HG03558 (cell line): ENCODE results near the gene PLCG1.

Experiments used
- ATAC-seq: cut with Tn5 transposase; IDR thresholded peaks from one replicate; pipeline ENCODE4 v1.9.1; 2021; ENCODE audit warnings: moderate number of reproducible peaks; ENCODE audit not compliant: unreplicated experiment; ENCODE audit errors: extremely low read depth

The PLCG1 gene

DNA sequence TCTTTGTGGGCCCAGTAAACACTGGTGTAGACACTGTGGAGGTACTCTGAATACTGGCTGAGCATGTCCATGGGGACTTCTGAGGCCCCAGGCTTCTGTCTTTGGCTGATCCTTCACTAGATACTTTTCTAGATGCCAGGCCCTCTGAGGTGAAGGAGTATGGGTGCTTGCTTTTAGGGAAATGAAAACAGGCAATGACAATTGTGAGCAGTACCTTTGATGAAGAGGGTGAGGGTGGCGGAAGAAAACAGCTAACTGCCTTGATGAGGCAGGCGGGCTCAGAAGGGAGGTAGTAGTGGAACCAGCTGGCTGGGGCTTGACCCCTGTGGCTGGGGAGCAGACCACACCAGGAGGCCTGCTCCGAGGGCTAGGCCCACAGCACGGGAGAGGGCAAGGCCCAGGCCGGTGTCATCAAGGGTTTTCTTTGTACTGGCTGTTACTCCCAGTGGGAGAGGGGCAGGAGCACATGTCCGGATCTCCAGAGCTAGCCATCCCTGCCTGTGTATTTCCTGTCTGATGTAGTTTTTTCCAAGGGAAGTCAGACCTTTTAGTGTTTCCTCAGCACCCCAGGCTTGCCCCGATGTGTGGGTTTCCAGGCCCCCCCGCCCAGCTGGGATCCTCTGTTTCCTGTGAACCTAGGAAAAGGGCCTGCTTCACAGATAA lies 3.9 kb downstream of the PLCG1 start:
- ATAC-seq = no peak

DNA sequence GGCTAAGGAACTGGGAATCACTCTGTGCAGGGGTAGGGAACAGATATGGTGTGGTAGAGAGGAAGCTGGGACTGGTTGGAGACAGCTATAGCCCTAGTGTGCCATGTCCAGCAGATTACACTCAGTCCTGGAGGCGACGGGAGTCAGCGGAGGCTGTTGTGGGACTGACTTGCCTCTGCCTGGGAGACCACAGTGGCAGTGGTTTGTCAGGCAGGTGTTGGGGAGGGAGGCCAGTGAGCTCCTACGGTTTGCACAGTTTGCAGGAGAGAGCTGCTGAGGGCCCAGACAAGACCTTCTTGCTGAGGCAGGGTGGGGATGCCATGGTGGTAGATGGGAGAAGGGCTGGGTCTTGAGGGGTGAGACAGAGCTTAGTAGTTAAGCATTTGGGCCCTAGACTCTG lies 4.9 kb downstream of the PLCG1 start:
- no peak for ATAC-seq

DNA sequence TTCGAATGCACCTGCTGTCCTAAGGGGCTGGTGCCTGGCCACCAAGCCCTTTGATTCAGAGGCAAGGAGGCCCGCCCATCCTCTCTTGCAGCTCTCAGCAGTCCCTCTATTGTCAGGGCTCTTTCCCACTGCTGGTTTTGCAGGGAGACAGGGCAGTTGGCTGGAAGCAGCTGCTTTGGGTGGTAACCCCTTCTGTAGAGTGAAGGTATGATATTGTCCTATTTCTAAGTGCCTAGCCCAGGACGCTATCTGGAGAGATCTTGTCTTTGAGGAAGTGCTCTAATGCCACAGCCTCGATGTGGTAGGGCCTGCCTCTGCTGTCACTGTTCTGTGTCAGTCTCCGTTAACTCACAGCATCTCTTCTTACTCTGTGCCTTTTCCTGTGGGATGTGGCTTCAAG lies 5.6 kb downstream of the PLCG1 start:
- no peak for ATAC-seq

DNA sequence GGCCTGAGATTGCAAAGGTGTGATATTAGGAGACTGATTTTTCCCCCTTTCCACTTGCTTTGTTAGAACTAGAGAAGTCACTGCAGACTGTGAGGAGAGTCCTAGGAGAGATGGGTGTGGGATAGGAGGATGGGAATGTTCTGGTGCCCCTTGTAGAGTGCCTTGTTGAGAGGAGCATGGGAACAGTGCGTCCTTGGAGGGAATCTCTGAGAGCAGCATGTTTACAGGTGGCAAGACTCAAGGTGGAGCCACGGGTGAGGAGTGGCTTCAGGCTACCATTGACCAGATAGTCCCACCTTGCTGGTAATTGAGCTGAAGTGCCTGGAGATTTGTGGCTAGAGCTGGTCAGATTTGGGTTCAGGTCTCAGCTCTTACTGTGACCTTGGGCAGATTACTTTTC lies 6.0 kb downstream of the PLCG1 start:
- ATAC-seq = no peak

DNA sequence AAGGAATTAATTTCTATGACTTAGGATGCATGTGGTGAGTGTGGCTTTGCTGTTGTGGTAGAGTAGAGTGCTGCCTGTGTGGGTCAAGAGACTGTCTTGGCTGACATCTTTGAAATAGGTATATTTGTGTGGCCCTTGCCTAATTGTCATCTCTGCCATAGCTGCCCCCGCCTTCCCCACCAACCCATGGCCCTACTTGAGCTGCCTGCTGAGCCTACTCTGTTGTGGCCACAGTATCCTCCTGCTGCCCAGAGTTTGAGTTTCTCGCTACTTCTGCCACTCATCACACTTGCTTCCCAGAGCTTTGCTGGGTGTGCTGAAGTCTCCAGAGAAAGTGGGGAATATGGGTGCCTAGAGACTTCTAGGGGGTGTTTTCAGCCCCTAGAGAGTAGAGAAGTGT lies 8.0 kb downstream of the PLCG1 start:
- no peak for ATAC-seq

DNA sequence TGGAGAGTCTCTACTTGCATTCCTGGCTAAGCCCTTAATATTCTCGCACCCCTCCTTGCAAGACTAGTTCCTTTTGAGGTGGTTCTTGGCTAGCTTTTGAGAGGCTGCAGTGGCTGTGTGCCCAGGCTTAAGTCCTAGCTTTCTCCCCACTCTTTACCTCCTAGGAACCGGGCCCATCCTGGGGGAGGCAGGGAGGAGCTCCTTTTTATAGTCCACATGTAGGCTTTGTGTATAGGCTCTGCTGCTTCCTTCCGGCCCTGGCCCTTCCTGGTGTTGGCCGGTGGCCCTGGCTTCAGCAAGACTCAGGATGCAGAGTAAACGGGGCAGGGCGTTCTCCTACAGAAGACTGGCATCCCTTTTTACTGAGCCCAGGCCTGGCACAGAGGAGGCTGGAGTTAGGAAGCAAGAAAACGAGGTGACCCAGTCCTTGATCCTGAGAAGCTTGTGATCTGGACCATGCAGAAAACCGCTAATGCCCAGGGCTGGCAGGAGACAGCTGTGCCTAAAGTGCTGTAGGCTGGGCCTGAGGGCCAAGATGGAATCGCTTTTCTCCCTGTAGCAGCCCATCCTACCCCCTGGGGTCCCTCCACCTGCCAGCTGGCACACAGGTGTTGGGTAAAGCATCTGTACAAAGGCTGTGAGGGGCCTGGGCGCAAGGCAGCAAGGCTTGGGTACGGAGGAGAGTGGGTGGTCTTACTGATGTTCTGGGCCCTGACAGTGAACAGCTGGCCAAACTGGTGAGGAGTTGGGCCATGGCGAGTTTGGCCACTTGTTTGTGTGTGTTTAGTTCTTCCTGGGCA lies 8.7 kb downstream of the PLCG1 start:
- ATAC-seq = no peak

DNA sequence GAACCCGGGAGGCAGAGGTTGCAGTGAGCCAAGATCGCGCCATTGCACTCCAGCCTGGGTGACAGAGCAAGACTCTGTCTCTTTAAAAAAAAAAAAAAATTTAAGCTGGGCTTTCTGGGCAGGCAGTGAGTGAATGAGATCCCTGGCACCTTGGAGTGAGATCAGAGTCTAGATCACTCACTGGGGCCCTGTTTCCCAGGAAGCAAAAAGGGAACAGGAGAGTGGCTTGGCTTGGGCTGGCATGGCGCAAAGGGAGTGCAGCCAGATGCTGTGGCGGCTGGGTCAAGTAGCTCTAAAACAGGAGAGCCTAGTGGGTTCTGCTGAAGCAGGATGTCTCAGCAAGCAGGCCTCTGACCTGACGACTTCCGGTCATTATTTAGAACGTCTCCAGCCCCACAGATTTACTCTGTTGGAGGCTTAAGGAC lies 10.4 kb downstream of the PLCG1 start:
- ATAC-seq = no peak

DNA sequence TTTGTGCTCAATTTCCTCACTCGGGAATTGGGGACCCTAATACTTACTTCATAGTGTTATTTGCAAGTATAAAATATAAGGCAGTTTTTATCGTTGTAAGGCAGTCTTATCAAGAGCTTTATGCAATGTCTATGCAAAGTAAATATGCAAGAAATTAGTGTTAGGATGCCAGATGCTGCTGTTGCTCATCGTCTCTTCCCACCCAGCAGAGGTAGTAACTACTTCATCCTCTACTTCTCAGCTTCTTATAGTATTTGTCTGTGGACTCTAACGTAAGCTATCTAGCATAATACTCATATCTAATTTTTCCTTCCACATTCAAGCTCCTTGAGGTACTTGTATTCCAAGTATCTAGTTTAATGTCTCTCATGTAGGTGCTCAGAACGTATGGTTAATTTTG lies 11.6 kb downstream of the PLCG1 start:
- no peak for ATAC-seq

DNA sequence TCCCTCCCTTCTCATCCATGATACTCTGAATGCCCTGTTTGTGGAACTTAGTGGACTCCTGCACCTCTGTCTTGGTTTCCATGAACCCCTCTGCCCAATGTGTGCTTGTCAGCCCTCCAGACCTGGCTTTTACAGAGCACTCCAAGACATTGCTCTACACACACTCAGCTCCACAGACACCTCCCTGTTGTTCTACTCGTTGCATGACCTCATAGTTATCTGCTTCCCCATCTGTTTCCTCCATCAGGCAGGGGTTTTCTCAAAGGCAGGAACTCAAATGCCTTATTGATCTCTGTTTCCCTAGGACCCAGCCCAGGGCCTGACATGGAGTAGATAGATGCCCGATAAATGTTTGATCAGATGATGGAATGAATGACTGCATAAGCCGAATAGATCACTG lies 13.3 kb downstream of the PLCG1 start:
- ATAC-seq = no peak

DNA sequence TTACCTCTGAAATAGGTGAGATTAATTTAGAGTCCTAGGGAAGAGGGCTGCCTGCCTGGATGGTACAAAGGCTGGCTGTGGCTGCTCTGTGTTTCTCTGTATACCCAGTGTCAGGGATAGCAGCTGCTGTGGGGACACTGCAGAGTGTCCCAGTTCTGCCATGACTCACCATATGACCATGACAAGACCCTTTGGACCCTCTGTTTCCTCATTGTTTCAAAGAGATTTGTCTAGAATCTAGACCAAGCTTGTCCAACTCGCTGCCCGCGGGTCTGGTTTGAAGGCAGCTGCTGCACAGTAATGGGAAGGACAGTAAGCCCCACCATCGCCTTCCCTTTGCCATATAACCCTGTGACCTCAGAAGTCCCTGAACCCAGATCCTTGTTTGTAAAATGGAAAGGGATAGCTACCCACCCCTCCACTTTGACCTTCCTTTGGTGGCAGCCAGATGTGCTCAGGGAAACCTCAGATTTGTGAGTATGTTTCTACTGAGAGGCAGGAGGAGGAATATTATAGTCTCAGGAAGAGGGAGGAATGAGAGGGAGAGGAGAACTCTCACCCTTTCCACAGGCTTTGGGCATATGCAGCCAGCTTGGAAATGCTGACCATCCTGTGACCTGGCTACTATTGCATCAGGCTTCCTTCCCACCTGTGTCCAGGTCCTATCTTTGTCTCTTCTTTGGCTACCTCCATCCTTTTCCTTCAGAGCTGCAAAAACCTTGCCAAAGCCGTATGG lies 14.0 kb downstream of the PLCG1 start:
- no peak for ATAC-seq

DNA sequence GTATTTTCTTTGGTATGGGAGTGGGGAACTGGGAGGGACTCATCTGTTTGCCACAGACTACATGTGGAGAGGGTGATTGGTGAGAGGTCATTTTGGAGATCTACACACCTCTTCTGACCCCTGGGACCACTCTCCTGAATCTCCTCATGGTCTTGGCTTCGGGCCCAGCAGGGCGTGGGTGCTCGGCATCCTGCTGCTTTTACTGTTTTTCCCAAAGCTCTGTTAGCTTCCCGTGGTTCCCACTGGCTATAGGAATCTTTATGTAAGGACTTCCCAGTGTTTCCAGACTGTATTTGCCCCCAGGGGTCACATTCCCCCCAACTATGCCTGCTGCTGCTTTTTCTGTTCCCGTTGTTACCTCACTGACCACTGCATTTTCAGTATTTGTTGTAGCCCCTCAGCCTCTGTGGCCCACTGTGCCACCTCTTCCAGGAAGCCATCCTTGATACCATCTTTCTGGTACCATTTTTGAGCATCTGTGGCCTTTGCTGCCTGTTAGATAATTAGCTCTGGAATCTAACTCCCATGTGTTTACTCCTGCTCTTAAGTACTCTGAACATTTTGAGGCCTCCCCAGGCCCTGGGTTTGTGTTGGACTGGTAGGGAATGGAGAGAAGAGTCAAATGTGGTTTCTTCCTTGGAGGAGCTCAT lies 14.9 kb downstream of the PLCG1 start:
- no peak for ATAC-seq

DNA sequence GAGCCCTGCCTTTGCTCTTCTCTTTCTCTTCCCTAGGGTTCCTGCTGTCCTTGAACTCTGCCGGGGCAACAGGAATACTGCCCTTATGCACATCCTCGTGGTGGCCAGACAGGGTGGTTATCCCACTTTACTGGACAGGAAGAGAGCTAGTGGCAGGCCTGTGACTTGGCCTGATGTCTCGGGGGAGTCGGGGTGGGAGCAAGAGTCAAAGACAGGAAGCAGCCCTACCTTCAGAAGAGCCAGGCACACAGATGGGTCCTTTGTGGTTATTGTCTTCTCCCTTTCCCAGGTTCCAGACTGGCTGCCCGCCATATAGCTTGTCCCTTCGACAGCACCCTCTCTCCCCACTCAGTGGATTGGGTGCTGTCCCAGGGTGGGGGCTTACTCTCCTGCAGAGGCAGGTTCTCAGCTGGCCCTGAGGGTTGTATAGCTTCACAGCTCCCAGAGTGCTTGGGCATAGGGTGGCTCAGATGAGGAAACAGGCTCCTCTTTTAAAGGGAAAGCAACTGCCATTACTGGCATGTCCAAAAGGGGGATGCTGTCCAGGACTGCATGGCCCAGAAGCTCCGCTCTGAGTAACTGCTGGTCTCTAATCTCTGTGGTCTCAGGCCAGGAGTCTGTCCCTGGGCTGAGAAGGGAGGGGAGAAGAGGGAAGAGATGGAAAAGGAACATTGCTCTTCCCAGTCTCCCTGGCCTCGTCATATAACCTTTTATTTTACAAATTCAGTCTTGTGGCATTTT lies 17.3 kb downstream of the PLCG1 start:
- ATAC-seq = no peak

DNA sequence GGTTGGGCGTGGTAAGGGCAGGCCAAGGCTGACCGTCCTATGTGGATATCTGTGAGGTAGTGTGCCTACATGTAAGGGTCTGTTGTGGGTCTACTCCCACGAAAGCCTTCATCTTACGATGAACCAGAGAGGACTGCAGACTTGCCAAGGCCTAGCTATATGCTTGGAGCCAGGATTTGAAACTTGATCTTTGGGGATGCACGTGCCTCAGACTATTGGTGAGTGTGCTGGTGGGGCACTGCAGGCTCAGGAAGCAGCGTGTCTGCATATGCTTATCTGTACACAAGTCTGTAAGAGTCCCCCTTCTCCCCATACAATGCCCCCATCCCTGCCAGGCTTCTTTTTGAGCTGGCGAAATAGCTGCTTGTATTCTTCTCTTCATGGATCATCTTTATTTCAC lies 17.9 kb downstream of the PLCG1 start:
- no peak for ATAC-seq

DNA sequence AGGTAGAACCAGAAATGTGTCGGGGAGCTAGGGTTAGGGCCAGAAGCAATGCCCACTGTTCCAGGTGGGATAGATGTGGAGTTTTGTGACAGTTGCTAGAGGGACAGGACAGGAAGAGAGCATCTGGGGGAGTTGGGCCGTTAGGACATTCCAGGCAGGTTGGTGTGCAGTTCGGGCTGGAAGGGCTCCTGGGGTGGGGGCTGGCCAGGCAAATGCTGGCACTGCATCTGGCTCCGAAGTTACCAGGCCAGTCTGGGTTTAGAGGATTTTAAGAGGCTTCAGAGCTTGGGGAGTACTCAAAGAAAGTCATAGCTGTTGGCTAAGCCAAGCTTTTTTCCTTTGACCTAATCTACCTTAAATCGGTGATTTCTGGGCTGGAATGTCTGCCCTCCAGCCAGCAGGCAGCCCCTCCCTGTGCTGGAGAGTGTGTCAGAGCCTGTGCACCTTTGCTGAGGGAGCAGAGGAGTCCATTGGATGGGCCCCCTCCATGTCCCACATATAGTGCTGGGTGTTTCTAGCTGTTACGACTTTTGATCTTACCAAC lies 20.8 kb downstream of the PLCG1 start:
- no peak for ATAC-seq

DNA sequence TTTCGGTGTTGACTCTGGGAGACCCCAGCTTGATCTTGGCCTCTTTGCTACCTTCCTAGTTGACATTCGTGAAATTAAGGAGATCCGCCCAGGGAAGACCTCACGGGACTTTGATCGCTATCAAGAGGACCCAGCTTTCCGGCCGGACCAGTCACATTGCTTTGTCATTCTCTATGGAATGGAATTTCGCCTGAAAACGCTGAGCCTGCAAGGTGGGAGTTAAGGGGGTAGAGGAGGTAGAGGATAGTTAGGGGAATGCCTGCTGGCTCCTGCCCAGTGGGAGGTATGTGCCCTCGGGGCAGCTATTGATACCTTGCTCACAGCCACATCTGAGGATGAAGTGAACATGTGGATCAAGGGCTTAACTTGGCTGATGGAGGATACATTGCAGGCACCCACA lies 22.2 kb downstream of the PLCG1 start:
- ATAC-seq = no peak

DNA sequence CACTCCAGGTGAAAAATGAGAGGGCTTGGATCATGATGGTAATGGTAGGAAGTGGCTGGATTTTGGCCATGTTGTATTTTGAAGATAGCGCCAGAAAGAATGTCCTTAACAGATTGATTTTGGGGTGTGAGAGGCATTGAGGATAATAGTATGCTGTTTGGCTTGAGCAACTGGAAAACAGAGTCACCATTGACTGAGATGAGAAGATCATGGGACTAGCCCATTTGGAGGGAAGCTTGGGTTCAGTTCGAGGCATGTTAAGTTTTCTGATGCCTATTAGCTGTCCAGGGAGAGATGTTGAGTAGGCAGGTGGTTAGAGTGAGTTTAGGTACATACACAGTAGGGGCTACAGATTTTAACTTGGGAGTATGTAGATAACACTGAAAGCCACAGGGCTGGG lies 23.3 kb downstream of the PLCG1 start:
- no peak for ATAC-seq

DNA sequence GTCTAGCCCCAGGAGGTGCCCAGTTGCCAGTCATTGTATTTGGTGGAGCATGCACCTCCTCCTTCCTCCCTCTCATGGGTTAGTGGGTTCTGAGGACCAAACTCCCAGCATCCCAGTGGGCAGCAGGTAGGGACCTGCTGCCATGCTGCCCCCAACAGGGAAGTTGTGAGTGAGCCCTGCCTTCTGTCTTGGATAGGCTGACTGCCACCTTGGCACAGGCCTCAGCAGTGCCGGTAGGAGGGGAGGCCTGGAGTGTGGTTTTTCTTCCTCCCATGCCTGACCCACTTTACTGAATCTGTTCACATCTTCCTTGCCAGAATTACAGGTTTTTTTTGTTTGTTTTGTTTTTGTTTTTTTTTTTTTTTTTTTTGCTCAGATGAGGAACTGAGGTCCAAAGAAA lies 24.5 kb downstream of the PLCG1 start:
- no peak for ATAC-seq

DNA sequence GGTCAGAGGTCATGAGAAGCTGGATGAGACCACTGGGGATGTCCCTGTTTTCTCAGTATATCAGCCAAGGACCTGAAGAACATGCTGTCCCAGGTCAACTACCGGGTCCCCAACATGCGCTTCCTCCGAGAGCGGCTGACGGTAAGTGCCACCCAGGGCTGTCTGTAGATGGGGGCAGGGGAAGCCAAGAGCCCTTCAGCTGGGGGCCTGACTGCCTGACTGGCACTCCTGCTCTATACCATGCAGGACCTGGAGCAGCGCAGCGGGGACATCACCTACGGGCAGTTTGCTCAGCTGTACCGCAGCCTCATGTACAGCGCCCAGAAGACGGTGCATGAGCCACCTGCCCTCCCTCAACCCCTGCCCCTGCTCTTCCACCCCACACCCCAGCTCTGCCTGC lies 25.1 kb downstream of the PLCG1 start:
- ATAC-seq = no peak

DNA sequence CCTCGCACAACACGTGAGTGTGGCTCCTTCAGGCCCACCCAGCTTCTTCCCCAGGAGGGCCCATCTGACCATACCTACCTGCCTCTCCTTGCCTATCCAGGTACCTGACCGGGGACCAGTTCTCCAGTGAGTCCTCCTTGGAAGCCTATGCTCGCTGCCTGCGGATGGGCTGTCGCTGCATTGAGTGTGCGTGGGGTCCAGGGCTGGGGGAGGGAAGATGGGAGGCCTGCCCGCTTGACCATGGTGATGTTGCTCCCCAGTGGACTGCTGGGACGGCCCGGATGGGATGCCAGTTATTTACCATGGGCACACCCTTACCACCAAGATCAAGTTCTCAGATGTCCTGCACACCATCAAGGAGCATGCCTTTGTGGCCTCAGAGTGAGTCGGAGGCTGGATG lies 26.5 kb downstream of the PLCG1 start:
- no peak for ATAC-seq
